Upper lobe of left lung (tissue), 6 donors: Measurements from ENCODE around the gene RNF44. TPM values are rescaled to one million over a fixed set of nuclear protein-coding genes. Genes with fewer than 3 reads are reported as not detected.

ENCODE experiments used
- ATAC-seq, 2 donors: fragments of 200-7000 bp; cut with Tn5 transposase; one replicate each; pipeline ENCODE4 v1.9.1; 2022; ENCODE audit warnings: mild to moderate bottlenecking in 2 of 2, moderate library complexity in 2 of 2; ENCODE audit not compliant: low FRiP score in 2 of 2
- DNase-seq, 2 donors: peaks; one replicate each; pipeline ENCODE4 v3.0.0-alpha.2; 2019 to 2020
- H3K27ac ChIP-seq, 4 donors: fragments of 200-600 bp; sonication (generic); one replicate each; pipeline ENCODE4 v1.5.1; 2016 to 2019
- H3K27me3 ChIP-seq, 4 donors: fragments of 200-600 bp; sonication (generic); one replicate each; pipeline ENCODE4 v1.5.1; 2017 to 2019
- H3K36me3 ChIP-seq, 4 donors: fragments of 200-600 bp; sonication (generic); one replicate each; pipeline ENCODE4 v1.5.1; 2016 to 2019
- H3K4me1 ChIP-seq, 4 donors: fragments of 200-600 bp; sonication (generic); one replicate each; pipeline ENCODE4 v1.5.1; 2018 to 2019
- H3K4me3 ChIP-seq, 4 donors: fragments of 200-600 bp; sonication (generic); one replicate each; pipeline ENCODE4 v1.5.1; 2017 to 2019; ENCODE audit warnings: mild to moderate bottlenecking in 2 of 4, moderate library complexity in 1 of 4
- H3K9me3 ChIP-seq, 4 donors: fragments of 200-600 bp; sonication (generic); one replicate each; pipeline ENCODE4 v1.5.1; 2018 to 2019
- CTCF ChIP-seq, 6 experiments: fragments of 450-650 bp in 4 of 6; fragments of 200-600 bp in 2 of 6; sonication (generic) in 2 of 6; IDR thresholded peaks; one replicate each; pipeline ENCODE4 v1.5.1; 2016 to 2019; ENCODE audit warnings: antibody characterized with exemption in 6 of 6
- EP300 ChIP-seq, 4 donors: sonication (generic); formaldehyde crosslinking; IDR thresholded peaks; one replicate each; pipeline ENCODE4 v1.5.1; 2017; ENCODE audit warnings: antibody characterized with exemption in 4 of 4, control low read depth in 2 of 4
- POLR2A ChIP-seq, 4 donors: fragments of 450-650 bp; IDR thresholded peaks; one replicate each; pipeline ENCODE4 v1.5.1; 2016 to 2017; ENCODE audit warnings: antibody characterized with exemption in 4 of 4, mild to moderate bottlenecking in 2 of 4
- POLR2AphosphoS5 ChIP-seq, 2 donors: sonication (generic); formaldehyde crosslinking; IDR thresholded peaks; one replicate each; pipeline ENCODE4 v1.5.1; 2017; ENCODE audit warnings: antibody characterized with exemption in 2 of 2
- WGBS, 2 donors: methylation state at CpG; one replicate each; pipeline ENCODE4 v1.1.5; 2017 to 2018; 5-methylcytosine and 5-hydroxymethylcytosine counted together
- total RNA-seq, 6 donors: library from RNA; depleted of rRNA in 4 of 6; stranded (reverse); fragments of >200 nt in 4 of 6; gene quantifications; one replicate each; pipeline versions ENCODE4 v1.1.0 to v1.2.1, GENCODE V29; 2016 to 2021
- donor health status: DM: no; HTN: no; CAD: no; lungs with moderate emphysema.
- donor health status: DM: no; HTN: yes; CAD: no; lungs with severe emphysema.

RNF44 gene
- total RNA-seq, 6 donors from 2014 or later, result 13.4 to 76.5 (median 51.7) TPM

GRCh38 chr5:176538989-176539384, 1.8 kb upstream of the RNF44 start:
- ATAC-seq, result no peak
- no peak for DNase-seq
- Histone ChIP-seq H3K36me3 (no peaks in the 10 kb centered on the region), H3K27ac (peak overlapping the region in 3 of 4 donors; percentile 92 to 98 (median 95)), H3K9me3 (no peaks in the 10 kb centered on the region), H3K4me3 (no peak overlapping the region), H3K27me3 (no peaks in the 10 kb centered on the region), H3K4me1 (peaks cover 44 to 80% (median 64%) of the 10 kb centered on the region in 4 donors)
- WGBS, 2 donors, result 57 to 60% methylated on average over 5 of the region's 5 CpGs
- TF ChIP-seq POLR2AphosphoS5 (IDR thresholded peaks at IDR 0.05), result no peak

DNA sequence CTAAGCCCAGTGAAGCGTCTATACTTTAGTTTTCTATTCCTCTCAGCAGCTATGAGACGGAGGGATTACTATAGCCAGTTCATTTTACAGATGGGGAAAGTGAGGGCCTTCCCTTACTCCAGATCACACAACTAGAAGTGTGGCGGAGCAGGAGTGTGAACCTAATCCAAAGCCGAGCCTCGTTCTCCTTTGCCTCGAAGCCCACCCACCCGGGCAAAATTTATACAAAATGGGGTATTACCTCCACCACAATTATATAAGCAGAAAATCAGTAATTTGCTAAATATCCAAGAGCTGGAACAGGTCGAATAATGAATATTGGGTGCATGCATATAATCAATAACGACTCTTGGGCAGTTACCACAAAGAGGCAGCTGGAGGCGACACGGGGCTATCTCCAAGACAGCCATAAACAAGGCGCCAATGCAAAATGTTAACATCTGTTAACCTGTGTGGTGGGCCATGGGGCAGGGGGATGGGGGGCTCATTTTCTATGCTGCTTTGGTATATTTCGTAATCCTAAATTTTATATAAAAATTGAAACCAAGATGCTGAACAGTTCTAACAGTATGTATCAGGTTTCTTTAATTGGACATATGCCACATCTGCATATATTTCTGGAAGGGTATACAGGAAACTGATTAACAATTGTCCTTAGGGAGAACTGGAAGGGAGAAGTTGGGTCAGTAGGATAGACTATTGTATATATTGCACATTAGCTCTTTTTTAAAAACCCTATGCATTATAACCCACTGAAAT, 1.2 kb upstream of the RNF44 start:
- no peak for ATAC-seq
- no peak for DNase-seq
- Histone ChIP-seq H3K27me3 (no peaks in the 10 kb centered on the region), H3K9me3 (no peaks in the 10 kb centered on the region), H3K27ac (peak overlapping the region; percentile 95 to 99 (median 98)), H3K4me3 (peak overlapping the region in 3 of 4 donors; percentile 85 to 88 (median 86)), H3K4me1 (peaks cover 50 to 80% (median 67%) of the 10 kb centered on the region in 4 donors), H3K36me3 (no peaks in the 10 kb centered on the region)
- WGBS, 2 donors, result 26 to 36% methylated on average over 13 of the region's 13 CpGs
- TF ChIP-seq CTCF (IDR thresholded peaks at IDR 0.05), result no peak
- no peak for TF ChIP-seq POLR2AphosphoS5 (IDR thresholded peaks at IDR 0.05)
- no peak for TF ChIP-seq EP300 (IDR thresholded peaks at IDR 0.05)
- TF ChIP-seq POLR2A (IDR thresholded peaks at IDR 0.05), result no peak

- WGBS, 2 donors, result 1% methylated on average over 27 to 32 of the region's 43 CpGs
- peaks cover 57 to 84% (median 74%) of the 10 kb centered on the region in 4 donors for H3K4me1 ChIP-seq
These were observed 490 bp upstream of the RNF44 start for GRCh38 chr5:176537554-176538229.

DNA sequence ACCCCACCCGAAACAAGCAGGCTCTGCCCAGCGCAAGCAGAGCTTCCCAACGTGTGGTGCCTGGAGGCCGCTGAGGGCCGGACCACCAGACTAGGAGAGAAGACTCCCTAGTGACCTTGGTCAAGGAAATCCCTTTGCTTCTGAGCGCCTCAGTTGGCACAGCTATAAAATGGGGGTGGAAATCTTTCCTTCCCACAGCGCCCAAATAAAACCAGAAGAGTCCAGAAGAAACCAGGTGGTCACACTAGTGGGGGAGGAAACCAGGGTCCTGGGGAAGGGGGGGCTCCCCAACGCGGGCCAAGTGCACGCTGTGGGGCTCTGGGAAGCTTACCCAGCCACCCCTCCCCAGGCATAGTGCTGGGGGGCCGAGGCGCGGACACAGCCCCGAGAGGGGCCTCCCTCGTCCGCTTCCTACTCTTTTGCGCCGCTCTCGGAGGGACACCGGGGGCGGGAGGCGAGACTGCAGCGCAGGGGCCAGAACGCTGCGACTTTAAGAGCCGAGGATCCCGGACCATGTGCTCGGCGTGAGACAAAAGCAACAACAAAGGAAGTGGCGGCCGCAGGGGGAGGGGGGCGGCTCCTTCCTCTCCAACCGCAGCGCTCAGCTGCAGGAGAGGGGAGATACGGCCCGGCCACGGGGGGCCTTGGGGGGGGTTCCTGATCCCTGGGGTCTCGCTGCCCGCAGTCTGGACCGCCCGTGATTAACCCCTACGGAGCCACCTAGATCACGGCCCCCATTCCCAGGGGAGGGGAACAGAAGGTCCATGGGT, 885 bp downstream of the RNF44 start:
- 0% methylated on average over 13 to 19 of the region's 43 CpGs for WGBS, 2 donors
- ATAC-seq (peak; percentile 76 to 77), DNase-seq (peak; percentile 87 to 93)
- Histone ChIP-seq H3K27ac (peak overlapping the region; percentile 95 to 99 (median 98)), H3K4me3 (peak overlapping the region; percentile 76 to 88 (median 86)), H3K36me3 (peaks cover 0 to 9% (median 8%) of the 10 kb centered on the region in 4 donors), H3K9me3 (no peaks in the 10 kb centered on the region), H3K4me1 (peaks cover 56 to 84% (median 69%) of the 10 kb centered on the region in 4 donors), H3K27me3 (no peaks in the 10 kb centered on the region)
- TF ChIP-seq CTCF (IDR thresholded peaks at IDR 0.05), result no peak
- peak in 1 of 2 donors; percentile 65 for TF ChIP-seq POLR2AphosphoS5 (IDR thresholded peaks at IDR 0.05)
- peak in 1 of 4 donors; percentile 9 for TF ChIP-seq POLR2A (IDR thresholded peaks at IDR 0.05)

More at GRCh38 chr5:176537554-176538229, 490 bp upstream of the RNF44 start:
- peak; percentile 97 to 100 for DNase-seq
- H3K36me3 ChIP-seq, result no peaks in the 10 kb centered on the region
- H3K9me3 ChIP-seq, result no peaks in the 10 kb centered on the region
- H3K27me3 ChIP-seq, result no peaks in the 10 kb centered on the region
- H3K4me3 ChIP-seq, result peak overlapping the region; percentile 76 to 88 (median 86)
- TF ChIP-seq EP300 (IDR thresholded peaks at IDR 0.05) (peak in 1 of 4 donors; percentile 36), POLR2AphosphoS5 (IDR thresholded peaks at IDR 0.05) (peak; percentile 58 to 72), POLR2A (IDR thresholded peaks at IDR 0.05) (peak in 2 of 4 donors; percentile 8 to 65), CTCF (IDR thresholded peaks at IDR 0.05) (peak in 3 of 6 experiments; percentile 21 to 27 (median 21))
- peak; percentile 91 to 95 for ATAC-seq
- peak overlapping the region; percentile 95 to 99 (median 98) for H3K27ac ChIP-seq
